Glutamatergic neuron (in vitro differentiated cells): Measurements from ENCODE around the gene MTHFD2L. TPM values are rescaled to one million over a fixed set of nuclear protein-coding genes. Genes with fewer than 3 reads are reported as not detected.

Experiments used
- DNase-seq: peaks from one replicate; pipeline ENCODE4 v3.0.0; 2022
- H3K27ac Mint-ChIP-seq: one replicate; pipeline ENCODE4 v1.8.0; 2020; ENCODE audit warnings: mild to moderate bottlenecking, mixed read lengths, inconsistent platforms; ENCODE audit not compliant: unreplicated experiment
- H3K27me3 Mint-ChIP-seq: one replicate; pipeline ENCODE4 v1.8.0; 2020; ENCODE audit warnings: mild to moderate bottlenecking, moderate library complexity, mixed read lengths, inconsistent platforms; ENCODE audit not compliant: unreplicated experiment
- H3K36me3 Mint-ChIP-seq: one replicate; pipeline ENCODE4 v1.8.0; 2020; ENCODE audit warnings: mild to moderate bottlenecking, mixed read lengths, inconsistent platforms; ENCODE audit not compliant: unreplicated experiment
- H3K4me1 Mint-ChIP-seq: one replicate; pipeline ENCODE4 v1.8.0; 2020; ENCODE audit warnings: mild to moderate bottlenecking, low read depth, mixed read lengths, inconsistent platforms; ENCODE audit not compliant: unreplicated experiment
- H3K4me3 Mint-ChIP-seq: one replicate; pipeline ENCODE4 v1.8.0; 2020; ENCODE audit warnings: mild to moderate bottlenecking, mixed read lengths, inconsistent platforms; ENCODE audit not compliant: unreplicated experiment
- H3K9me3 Mint-ChIP-seq: one replicate; pipeline ENCODE4 v1.8.0; 2020; ENCODE audit warnings: mild to moderate bottlenecking, moderate library complexity, mixed read lengths, inconsistent platforms; ENCODE audit not compliant: unreplicated experiment
- total RNA-seq: library from RNA; stranded (reverse); fragmentation: NEBNext Ultra II Directional; extraction: Animal tissue kit (Norgen Biotek cat#: 25700); gene quantifications from one replicate; pipeline ENCODE4 v1.2.1, GENCODE V29; 2021; ENCODE audit not compliant: unreplicated experiment
- TF ChIP-seq, protein P1 (sequence below): fragments of 200-600 bp; sonication (generic); IDR thresholded peaks from one replicate; pipeline ENCODE4 v1.5.0; 2021; ENCODE audit not compliant: partially characterized antibody, unreplicated experiment

MTHFD2L gene
- total RNA-seq, 1 donor from 2014 or later = 14.0 TPM

DNA sequence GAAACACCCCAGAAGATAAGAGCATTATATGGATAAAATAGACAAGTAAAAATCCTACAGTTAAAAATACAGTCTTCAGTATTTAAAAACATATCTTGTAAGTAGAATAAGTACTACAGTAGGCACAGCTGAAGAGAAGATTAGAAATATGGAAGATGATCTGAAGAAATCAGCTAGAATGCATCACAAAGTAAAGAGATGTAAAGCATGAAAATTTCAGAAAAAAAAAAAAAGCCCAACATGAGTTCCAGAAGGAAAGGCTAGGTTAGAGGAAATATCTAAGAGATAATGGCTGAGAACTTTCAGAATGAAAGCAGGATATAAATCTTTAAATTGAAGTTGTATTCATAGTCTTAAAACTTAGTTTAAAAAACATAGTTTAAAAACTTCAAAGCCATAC lies 171.4 kb downstream of the MTHFD2L start:
- Mint-ChIP-seq H3K9me3 (no peaks in the 10 kb centered on the region), H3K4me3 (no peak overlapping the region), H3K27ac (no peak overlapping the region), H3K4me1 (no peaks in the 10 kb centered on the region), H3K27me3 (peaks cover under 1% of the 10 kb centered on the region), H3K36me3 (peaks cover 4% of the 10 kb centered on the region)
- no peak for DNase-seq
- TF ChIP-seq, protein P1, sequence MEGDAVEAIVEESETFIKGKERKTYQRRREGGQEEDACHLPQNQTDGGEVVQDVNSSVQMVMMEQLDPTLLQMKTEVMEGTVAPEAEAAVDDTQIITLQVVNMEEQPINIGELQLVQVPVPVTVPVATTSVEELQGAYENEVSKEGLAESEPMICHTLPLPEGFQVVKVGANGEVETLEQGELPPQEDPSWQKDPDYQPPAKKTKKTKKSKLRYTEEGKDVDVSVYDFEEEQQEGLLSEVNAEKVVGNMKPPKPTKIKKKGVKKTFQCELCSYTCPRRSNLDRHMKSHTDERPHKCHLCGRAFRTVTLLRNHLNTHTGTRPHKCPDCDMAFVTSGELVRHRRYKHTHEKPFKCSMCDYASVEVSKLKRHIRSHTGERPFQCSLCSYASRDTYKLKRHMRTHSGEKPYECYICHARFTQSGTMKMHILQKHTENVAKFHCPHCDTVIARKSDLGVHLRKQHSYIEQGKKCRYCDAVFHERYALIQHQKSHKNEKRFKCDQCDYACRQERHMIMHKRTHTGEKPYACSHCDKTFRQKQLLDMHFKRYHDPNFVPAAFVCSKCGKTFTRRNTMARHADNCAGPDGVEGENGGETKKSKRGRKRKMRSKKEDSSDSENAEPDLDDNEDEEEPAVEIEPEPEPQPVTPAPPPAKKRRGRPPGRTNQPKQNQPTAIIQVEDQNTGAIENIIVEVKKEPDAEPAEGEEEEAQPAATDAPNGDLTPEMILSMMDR = no peak

DNA sequence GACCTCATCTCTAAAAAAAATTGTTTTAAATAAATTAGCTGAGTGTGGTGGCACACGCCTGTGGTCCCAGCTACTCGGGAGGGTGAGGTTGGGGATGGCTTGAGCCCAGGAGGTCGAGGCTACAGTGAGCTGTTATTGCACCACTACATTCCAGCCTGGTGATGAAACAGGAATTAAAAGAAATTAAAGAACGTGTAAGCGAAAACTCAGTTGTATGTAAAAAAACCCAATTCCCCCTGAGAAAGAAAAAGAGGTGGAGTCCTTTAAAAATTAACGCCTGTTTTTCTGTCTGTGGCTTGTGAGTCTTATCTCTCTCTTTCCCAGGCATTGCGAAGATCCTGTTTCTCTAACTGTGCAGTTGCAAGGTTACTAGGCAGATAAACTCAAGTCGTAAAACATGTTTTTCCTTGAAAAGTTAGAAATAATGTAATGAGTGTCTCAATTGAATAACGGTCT lies 172.4 kb downstream of the MTHFD2L start:
- Mint-ChIP-seq H3K27me3 (peaks cover 2% of the 10 kb centered on the region), H3K36me3 (peaks cover 7% of the 10 kb centered on the region), H3K27ac (no peak overlapping the region), H3K9me3 (no peaks in the 10 kb centered on the region), H3K4me3 (no peak overlapping the region), H3K4me1 (no peaks in the 10 kb centered on the region)
- no peak for DNase-seq
- TF ChIP-seq, protein P1 = no peak

DNA sequence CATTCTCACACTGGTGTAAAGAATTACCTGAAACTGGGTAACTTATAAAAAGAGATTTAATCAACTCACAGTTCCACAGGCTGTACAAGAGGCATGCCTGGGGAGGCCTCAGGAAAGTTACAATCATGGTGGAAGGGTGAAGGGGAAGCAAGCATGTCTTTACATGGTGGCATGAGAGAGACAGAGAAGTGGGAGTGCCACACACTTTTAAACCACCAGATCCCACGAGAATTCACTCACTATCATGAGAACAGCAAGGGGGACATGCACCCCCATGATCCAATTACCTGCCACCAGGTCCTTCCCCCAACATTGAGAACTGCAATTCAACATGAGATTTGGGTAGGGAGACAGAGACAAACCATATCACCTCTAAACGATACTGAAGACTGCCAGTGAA lies 173.3 kb downstream of the MTHFD2L start:
- Mint-ChIP-seq H3K27me3 (peaks cover 2% of the 10 kb centered on the region), H3K4me3 (no peak overlapping the region), H3K4me1 (no peaks in the 10 kb centered on the region), H3K9me3 (no peaks in the 10 kb centered on the region), H3K36me3 (peaks cover 7% of the 10 kb centered on the region), H3K27ac (no peak overlapping the region)
- no peak for DNase-seq
- TF ChIP-seq, protein P1 = no peak

DNA sequence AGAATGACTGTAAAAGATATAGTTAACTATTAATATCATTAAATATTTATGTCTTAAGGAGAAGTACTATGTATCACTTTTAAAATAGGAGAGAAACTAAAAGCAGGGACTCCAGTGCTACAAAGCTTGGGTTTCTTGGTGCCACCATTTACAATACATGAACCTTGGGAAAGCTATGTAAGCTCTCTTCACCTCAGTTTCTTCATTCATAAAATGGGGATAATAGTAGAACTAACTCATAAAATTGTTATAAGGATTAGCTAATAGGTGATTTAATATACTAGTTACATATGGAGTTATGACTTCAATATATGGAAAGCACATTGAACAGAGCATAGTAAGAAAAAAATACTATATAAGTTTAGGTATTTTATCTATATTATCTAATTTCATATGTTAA lies 174.0 kb downstream of the MTHFD2L start:
- H3K27me3 Mint-ChIP-seq = peaks cover 2% of the 10 kb centered on the region
- no peaks in the 10 kb centered on the region for H3K4me1 Mint-ChIP-seq
- TF ChIP-seq, protein P1 = no peak
- H3K27ac Mint-ChIP-seq = no peak overlapping the region
- H3K36me3 Mint-ChIP-seq = peaks cover 7% of the 10 kb centered on the region
- no peak for DNase-seq
- H3K9me3 Mint-ChIP-seq = no peaks in the 10 kb centered on the region
- H3K4me3 Mint-ChIP-seq = no peak overlapping the region

DNA sequence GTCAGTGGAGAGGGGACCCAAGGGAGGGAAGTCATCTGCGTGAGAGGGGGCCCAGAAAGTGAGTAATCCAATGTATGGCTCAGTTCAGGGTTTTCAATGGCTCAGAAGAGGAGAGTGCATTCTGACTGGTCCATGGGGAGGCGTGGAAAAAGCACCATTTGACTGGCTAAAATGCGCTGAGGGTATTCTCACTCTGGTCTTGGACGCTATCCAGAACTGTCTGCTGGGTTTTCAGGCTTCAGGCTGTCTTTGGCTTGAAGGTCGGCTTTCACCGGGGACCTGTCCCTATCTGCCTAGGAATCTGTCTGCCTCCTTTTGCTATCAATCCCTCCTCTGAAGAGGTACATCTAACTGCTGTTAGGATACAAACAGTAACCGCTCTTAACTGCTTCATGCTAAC lies 176.7 kb downstream of the MTHFD2L start:
- DNase-seq = no peak
- Mint-ChIP-seq H3K4me1 (no peaks in the 10 kb centered on the region), H3K27me3 (peaks cover 2% of the 10 kb centered on the region), H3K9me3 (no peaks in the 10 kb centered on the region), H3K4me3 (no peak overlapping the region), H3K36me3 (peaks cover 7% of the 10 kb centered on the region), H3K27ac (no peak overlapping the region)
- TF ChIP-seq, protein P1 = no peak
